Testis (tissue), 2 donors: ENCODE measurements around the gene CNDP1.

Experiments
- POLR2A ChIP-seq: fragments of 450-650 bp; IDR thresholded peaks from one replicate; pipeline ENCODE4 v1.6.1; 2017; ENCODE audit warnings: antibody characterized with exemption, mild to moderate bottlenecking, moderate library complexity
- TF ChIP-seq, protein P1 (sequence below), 3 experiments: fragments of 450-650 bp in 2 of 3; fragments of 200-600 bp in 1 of 3; sonication (generic) in 1 of 3; IDR thresholded peaks; one replicate each; pipeline ENCODE4 v1.5.1; 2016 to 2019; ENCODE audit warnings: antibody characterized with exemption in 3 of 3, mild to moderate bottlenecking in 2 of 3, moderate library complexity in 1 of 3

DNA sequence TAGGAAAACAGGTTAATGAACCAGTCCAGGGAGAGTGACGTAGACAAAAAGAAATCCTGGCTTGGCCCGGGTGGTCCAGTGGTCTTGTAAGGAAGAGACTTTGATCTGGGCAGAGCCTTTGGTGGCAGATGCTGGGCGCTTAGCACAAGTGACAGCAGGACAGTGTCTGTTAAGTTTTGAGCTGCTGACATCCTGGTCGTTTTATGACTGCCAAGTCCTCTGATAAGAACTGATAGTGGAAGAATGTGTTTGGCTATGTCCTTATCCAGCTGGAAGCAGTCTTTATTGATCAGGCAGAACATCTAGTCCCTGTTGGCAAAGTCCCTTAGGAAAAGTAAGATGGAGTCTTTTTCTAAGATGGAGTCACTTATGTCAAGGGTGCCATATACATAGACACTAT, 36.0 kb downstream of the CNDP1 start:
- TF ChIP-seq, protein P1, sequence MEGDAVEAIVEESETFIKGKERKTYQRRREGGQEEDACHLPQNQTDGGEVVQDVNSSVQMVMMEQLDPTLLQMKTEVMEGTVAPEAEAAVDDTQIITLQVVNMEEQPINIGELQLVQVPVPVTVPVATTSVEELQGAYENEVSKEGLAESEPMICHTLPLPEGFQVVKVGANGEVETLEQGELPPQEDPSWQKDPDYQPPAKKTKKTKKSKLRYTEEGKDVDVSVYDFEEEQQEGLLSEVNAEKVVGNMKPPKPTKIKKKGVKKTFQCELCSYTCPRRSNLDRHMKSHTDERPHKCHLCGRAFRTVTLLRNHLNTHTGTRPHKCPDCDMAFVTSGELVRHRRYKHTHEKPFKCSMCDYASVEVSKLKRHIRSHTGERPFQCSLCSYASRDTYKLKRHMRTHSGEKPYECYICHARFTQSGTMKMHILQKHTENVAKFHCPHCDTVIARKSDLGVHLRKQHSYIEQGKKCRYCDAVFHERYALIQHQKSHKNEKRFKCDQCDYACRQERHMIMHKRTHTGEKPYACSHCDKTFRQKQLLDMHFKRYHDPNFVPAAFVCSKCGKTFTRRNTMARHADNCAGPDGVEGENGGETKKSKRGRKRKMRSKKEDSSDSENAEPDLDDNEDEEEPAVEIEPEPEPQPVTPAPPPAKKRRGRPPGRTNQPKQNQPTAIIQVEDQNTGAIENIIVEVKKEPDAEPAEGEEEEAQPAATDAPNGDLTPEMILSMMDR (IDR thresholded peaks at IDR 0.05): no peak
- no peak for TF ChIP-seq POLR2A
